ENCODE data around the gene LRP1B. TPM values are rescaled to one million over a fixed set of nuclear protein-coding genes. Genes with fewer than 3 reads are reported as not detected.
"Not testable (repeated sequence)": the region's sequence is repeated elsewhere in the genome, so short reads cannot be mapped to it uniquely, and the experiment has no call there.

Gene LRP1B
- total RNA-seq, 6 experiments from 2014 or later, result 0.06 to 1.7 (median 0.15) TPM; not detected in 1

GRCh38 chr2:141828761-141829160 lies 302.1 kb downstream of the LRP1B start:
- H3K27ac ChIP-seq, result no peak overlapping the region
- H3K9me3 ChIP-seq, result no peaks in the 10 kb centered on the region
- H3K4me3 ChIP-seq, result no peak overlapping the region
- DNase-seq (no peak), ATAC-seq (peak in 3 of 4 donors; percentile 50 to 61 (median 58))
- no peaks in the 10 kb centered on the region for H3K36me3 ChIP-seq
- WGBS (ENCODE audit: insufficient coverage, low coverage, low lambda C conversion rate, missing lambda C conversion rate), result 54% methylated on average over 6 of the region's 6 CpGs
- H3K27me3 ChIP-seq, result no peaks in the 10 kb centered on the region
- no peaks in the 10 kb centered on the region for H3K4me1 ChIP-seq
- no peak for TF ChIP-seq CTCF (IDR thresholded peaks at IDR 0.05)
- TF ChIP-seq POLR2A (IDR thresholded peaks at IDR 0.05), result no peak
- intact Hi-C loops (cut with DNase I), result no loop called here

GRCh38 chr2:141824790-141825189 lies 306.0 kb downstream of the LRP1B start:
- H3K4me3 ChIP-seq, result no peak overlapping the region
- H3K27me3 ChIP-seq, result no peaks in the 10 kb centered on the region
- H3K27ac ChIP-seq, result no peak overlapping the region
- TF ChIP-seq POLR2A (IDR thresholded peaks at IDR 0.05) (no peak), CTCF (IDR thresholded peaks at IDR 0.05) (no peak)
- no peaks in the 10 kb centered on the region for H3K4me1 ChIP-seq
- intact Hi-C loops (cut with DNase I), result no loop called here
- no peaks in the 10 kb centered on the region for H3K36me3 ChIP-seq
- WGBS (ENCODE audit: insufficient coverage, low coverage, low lambda C conversion rate, missing lambda C conversion rate), result 70% methylated on average over 6 of the region's 6 CpGs
- DNase-seq (no peak), ATAC-seq (no peak)
- H3K9me3 ChIP-seq, result no peaks in the 10 kb centered on the region

DNA sequence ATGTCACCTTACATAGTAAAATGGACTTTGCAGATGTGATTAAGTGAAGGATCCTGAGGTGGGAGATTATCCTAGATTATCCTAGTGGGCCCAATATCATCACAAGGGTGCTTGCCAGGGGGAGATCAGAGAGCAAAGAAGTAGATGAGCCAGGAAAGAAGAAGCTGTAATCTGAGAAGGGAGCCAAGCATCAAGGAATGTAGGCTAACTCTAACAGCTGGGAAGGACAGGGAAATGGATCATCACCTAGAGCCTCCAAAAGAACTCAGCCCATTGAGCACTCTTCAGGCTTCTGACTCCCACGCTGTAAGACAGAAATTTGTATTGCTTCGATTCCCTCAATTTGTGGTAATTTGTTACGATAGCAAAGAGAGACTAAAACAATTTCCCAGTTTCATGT lies 309.9 kb downstream of the LRP1B start:
- Histone ChIP-seq H3K4me3 (no peak overlapping the region), H3K4me1 (no peaks in the 10 kb centered on the region), H3K27me3 (no peaks in the 10 kb centered on the region), H3K9me3 (no peaks in the 10 kb centered on the region), H3K27ac (no peak overlapping the region), H3K36me3 (no peaks in the 10 kb centered on the region)
- no peak for ATAC-seq
- no peak for DNase-seq
- intact Hi-C loops (cut with DNase I), result no loop called here
- TF ChIP-seq POLR2A (IDR thresholded peaks at IDR 0.05) (no peak), CTCF (IDR thresholded peaks at IDR 0.05) (no peak)
- WGBS (ENCODE audit: insufficient coverage, low coverage, low lambda C conversion rate, missing lambda C conversion rate), result 60% methylated on average over 1 of the region's 3 CpGs

- H3K4me3 ChIP-seq; intact Hi-C loops (cut with DNase I); H3K9me3 ChIP-seq; H3K4me1 ChIP-seq; H3K27me3 ChIP-seq; DNase-seq; H3K27ac ChIP-seq; ATAC-seq; H3K36me3 ChIP-seq: not testable (repeated sequence)
- WGBS (ENCODE audit: insufficient coverage, low coverage, low lambda C conversion rate, missing lambda C conversion rate), result 38% methylated on average over 3 of the region's 3 CpGs
Measured at GRCh38 chr2:141815320-141815719, 315.5 kb downstream of the LRP1B start.

- WGBS (ENCODE audit: insufficient coverage, low coverage, low lambda C conversion rate, missing lambda C conversion rate), result 32% methylated on average over 2 of the region's 2 CpGs
- Histone ChIP-seq H3K9me3 (no peaks in the 10 kb centered on the region), H3K27ac (no peak overlapping the region), H3K36me3 (no peaks in the 10 kb centered on the region), H3K4me1 (no peaks in the 10 kb centered on the region), H3K27me3 (no peaks in the 10 kb centered on the region), H3K4me3 (no peak overlapping the region)
- no peak for DNase-seq
- no peak for ATAC-seq
- intact Hi-C loops (cut with DNase I), result no loop called here
- TF ChIP-seq CTCF (IDR thresholded peaks at IDR 0.05) (no peak), POLR2A (IDR thresholded peaks at IDR 0.05) (no peak)
Measured at GRCh38 chr2:141814150-141814549, 316.7 kb downstream of the LRP1B start.

All from right lobe of liver (tissue), 6 donors.